ENCODE results near the gene CYP27A1.

The CYP27A1 gene

DNA sequence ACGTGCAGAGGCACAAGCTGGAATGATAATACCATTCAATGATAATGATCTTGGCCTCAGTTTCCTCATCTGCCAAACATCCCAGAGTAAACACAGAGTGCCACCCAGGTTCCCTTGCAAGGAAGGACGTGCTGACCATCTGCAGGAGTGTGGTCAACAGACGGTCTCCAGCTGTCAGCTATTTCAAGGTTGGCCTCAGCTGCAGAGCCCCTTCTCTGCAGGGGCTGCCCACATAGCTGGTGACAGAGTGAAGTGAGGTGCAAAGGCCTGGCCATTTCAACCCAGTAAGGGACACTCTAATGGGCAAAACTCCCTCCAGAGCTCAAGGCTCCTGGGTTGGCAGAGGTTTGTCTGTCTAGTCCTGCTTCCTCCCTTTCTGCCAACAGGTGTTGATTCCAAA is 69.3 kb downstream of the CYP27A1 start:
- TF ChIP-seq, protein P1, sequence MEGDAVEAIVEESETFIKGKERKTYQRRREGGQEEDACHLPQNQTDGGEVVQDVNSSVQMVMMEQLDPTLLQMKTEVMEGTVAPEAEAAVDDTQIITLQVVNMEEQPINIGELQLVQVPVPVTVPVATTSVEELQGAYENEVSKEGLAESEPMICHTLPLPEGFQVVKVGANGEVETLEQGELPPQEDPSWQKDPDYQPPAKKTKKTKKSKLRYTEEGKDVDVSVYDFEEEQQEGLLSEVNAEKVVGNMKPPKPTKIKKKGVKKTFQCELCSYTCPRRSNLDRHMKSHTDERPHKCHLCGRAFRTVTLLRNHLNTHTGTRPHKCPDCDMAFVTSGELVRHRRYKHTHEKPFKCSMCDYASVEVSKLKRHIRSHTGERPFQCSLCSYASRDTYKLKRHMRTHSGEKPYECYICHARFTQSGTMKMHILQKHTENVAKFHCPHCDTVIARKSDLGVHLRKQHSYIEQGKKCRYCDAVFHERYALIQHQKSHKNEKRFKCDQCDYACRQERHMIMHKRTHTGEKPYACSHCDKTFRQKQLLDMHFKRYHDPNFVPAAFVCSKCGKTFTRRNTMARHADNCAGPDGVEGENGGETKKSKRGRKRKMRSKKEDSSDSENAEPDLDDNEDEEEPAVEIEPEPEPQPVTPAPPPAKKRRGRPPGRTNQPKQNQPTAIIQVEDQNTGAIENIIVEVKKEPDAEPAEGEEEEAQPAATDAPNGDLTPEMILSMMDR (IDR thresholded peaks at IDR 0.05; ENCODE audit: insufficient read depth, low read length, missing control alignments) = no peak
- no peak for DNase-seq (ENCODE audit: low read depth, low spot score)
- POLR2A ChIA-PET = no interaction called here
- CTCF ChIA-PET = interaction anchor here (0.7 to 6.5 kb wide), 14 partner anchors 8 to 304 kb away, joined by 3 to 106 read pairs (median 14); partner anchors contain the start of genes CYP27A1, TTLL4 and WNT6
- no peak overlapping the region for H3K4me3 ChIP-seq (ENCODE audit: low read depth, low read length)

DNA sequence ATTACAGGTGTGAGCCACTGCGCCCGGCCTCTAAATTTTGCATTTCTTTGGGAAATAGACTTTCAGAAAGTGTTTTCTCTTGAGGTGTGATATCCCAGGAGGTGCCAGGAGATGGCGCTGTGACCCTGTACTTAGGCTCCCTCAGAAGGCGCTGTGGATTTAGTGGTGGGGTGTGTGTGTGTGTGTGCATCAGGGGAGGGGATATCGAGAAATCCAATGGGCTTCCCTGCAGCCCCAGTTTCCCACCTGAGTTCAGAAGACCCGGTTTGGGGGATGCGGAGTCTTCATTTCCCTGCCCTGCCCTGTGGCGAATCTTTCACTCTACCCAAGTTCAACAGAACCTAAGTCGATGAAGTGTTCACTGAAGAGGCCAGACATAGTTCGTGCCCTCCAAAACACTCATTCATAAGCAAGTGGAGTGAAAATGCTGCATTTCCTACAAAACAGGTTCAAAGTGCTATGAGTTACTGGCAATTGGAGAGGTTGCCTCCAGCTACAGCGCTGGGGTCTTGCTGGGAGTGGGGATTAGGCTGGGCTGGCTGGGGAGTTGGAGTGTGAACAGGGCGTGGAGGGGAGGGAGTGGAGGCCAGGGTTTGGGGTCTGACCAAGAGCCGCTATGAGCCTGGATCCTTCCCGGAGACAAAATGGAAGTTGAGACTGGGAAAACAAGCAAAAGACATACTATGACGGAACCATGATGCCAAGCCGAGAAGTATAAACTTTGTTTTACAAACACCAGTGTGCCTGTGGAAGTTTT is 71.1 kb downstream of the CYP27A1 start:
- no peak overlapping the region for H3K4me3 ChIP-seq (ENCODE audit: low read depth, low read length)
- ChIA-PET CTCF (interaction anchor here (0.7 to 6.5 kb wide), 28 partner anchors 7 to 350 kb away, joined by 3 to 106 read pairs (median 4); partner anchors contain the start of genes CYP27A1, RNF25, STK36 and TTLL4), POLR2A (no interaction called here)
- TF ChIP-seq, protein P1 (IDR thresholded peaks at IDR 0.05; ENCODE audit: insufficient read depth, low read length, missing control alignments) = peak; percentile 76
- DNase-seq (ENCODE audit: low read depth, low spot score) = no peak

DNA sequence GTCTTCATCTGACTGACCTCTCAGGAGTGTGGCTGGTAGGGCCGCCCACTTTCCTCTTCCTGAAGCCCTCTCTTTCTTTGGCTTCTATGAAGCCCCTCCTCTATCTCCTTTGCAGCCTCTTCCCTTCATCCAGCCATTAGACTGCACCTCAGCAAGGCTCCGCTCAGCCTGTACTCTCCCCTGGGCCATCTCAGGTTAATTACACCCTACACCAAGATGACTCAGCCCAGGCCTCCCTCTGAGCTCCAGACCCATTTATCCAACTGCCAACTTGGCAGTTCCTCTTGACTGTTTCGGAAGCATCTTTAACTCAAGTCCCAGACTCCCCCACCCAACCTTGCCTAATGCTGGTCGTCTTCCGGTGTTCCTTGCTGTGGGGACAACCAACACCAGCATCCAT is 71.8 kb downstream of the CYP27A1 start:
- H3K4me3 ChIP-seq (ENCODE audit: low read depth, low read length) = no peak overlapping the region
- no peak for DNase-seq (ENCODE audit: low read depth, low spot score)
- POLR2A ChIA-PET = no interaction called here

DNA sequence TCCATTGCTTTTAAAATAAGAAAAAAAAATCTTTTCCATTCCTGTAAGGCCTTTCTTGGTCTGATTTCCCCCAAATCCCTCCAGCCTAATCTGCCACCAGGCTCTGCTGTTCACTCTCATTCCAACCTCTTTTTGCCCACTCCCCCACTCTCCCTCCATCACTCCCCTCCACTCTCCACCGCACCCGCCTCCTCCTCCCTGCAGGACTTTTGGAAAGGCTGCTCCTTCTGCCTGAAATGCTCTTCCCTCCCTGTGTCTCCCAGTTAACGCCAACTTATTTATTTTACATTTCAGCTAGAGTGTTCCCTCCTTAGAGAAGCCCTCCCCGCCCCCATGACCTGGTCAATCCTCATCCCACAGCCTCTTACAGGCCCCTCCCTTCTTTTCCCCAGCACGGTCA is 72.9 kb downstream of the CYP27A1 start:
- ChIA-PET POLR2A (no interaction called here), CTCF (interaction anchor here (0.8 to 4.1 kb wide), 6 partner anchors 21 to 196 kb away, joined by 3 to 25 read pairs (median 4); partner anchors contain the start of genes BCS1L and ZNF142)
- H3K4me3 ChIP-seq (ENCODE audit: low read depth, low read length) = no peak overlapping the region
- TF ChIP-seq, protein P1 (IDR thresholded peaks at IDR 0.05; ENCODE audit: insufficient read depth, low read length, missing control alignments) = no peak
- no peak for DNase-seq (ENCODE audit: low read depth, low spot score)

More for the DNA sequence above, 71.8 kb downstream of the CYP27A1 start:
- TF ChIP-seq, protein P1 (IDR thresholded peaks at IDR 0.05; ENCODE audit: insufficient read depth, low read length, missing control alignments) = no peak
- CTCF ChIA-PET = interaction anchor here (0.9 to 4.1 kb wide), 6 partner anchors 12 to 301 kb away, joined by 3 to 32 read pairs (median 9); no protein-coding TSS in a partner anchor

DNA sequence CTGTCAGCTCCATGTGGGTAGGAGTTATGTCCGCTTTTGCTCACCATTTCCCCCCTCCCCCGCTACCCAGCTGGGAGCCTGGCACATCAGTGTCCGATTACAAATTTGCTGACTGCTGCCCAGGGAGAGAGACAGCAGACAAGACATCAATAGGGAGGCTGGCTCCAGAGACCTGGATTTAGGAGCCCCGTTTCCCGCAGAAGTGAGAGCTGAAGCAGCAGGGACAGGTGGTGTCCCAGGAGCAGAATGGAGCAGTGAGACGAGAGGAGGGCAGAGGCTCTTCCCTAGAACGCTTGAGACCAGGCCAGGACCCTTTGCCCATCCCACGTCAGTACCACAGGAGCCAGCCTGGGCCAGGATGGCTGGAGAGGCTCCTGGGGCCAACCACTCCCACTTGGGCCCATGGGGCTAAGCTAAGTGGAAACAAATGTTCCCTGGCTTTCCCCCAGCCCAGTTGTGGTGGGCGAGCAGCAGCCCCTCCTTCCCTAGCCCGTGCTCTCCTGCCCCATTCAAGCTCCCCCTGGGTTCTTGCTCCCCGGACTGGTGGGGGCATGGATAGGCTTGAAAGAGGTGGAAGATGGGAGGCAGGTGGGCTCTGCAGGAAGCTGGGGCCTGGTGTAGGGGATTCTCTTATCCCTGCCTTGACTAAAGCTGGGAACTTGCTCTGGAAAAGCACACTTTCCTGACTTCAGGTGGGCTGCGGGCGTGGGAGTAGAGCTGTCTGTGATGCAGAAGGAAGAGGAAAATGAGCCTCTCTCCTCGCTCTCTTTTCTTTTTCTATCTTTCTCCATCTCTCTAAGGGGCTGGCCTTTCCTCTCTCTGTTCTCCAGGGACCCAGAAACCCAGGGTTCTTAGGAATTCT is 73.6 kb downstream of the CYP27A1 start:
- TF ChIP-seq, protein P1 (IDR thresholded peaks at IDR 0.05; ENCODE audit: insufficient read depth, low read length, missing control alignments) = no peak
- ChIA-PET POLR2A (no interaction called here), CTCF (interaction anchor here (0.8 to 1.9 kb wide), 8 partner anchors 8 to 299 kb away, joined by 3 to 6 read pairs (median 3); partner anchors contain the start of genes BCS1L, TTLL4 and ZNF142)
- DNase-seq (ENCODE audit: low read depth, low spot score) = no peak
- H3K4me3 ChIP-seq (ENCODE audit: low read depth, low read length) = no peak overlapping the region

All from AG04449 (cell line).